Endothelial cell of umbilical vein (primary cell): ENCODE data around the gene SNX30. TPM values are rescaled to one million over a fixed set of nuclear protein-coding genes. Genes with fewer than 3 reads are reported as not detected.

Experiments
- BruUV-seq: library from RNA; stranded (reverse); fragments of 400-500 nt; replicated peaks from 2 replicates; lab custom pipeline; 2021; lab: Mats Ljungman, UMichigan
- CTCF ChIA-PET: fragments of 300-600, 350-600 bp; sonication (Branson Sonifier 250); formaldehyde crosslinking; loops from one replicate; lab custom pipeline; 2021; ENCODE audit warnings: antibody characterized with exemption, inconsistent platforms; lab: Charles Lee
- POLR2A ChIA-PET: fragments of 300-600, 350-600 bp; sonication (Branson Sonifier 250); formaldehyde crosslinking; loops from one replicate; lab custom pipeline; 2021; ENCODE audit warnings: antibody characterized with exemption, inconsistent platforms; lab: Charles Lee
- DNase-seq: peaks from one replicate; pipeline ENCODE4 v3.0.0-alpha.2; 2011; ENCODE audit warnings: low read depth, low spot score
- FAIRE-seq: peaks from 2 replicates; lab custom pipeline; 2011; peaks lifted over from hg19 to GRCh38; lab: Jason Lieb, UNC
- H2AFZ ChIP-seq: 2 replicates; pipeline ENCODE4 v1.6.0; 2012; ENCODE audit warnings: low read depth, low read length, control low read depth, inconsistent platforms
- H3K27ac ChIP-seq: 2 replicates; pipeline ENCODE4 v1.5.1; 2011; ENCODE audit warnings: low read depth, mild to moderate bottlenecking, control low read depth, low read length, moderate library complexity; ENCODE audit not compliant: insufficient read depth
- H3K27me3 ChIP-seq, 2 experiments: 2 replicates each; pipeline versions ENCODE4 v1.6.0 to v1.6.1; 2011; ENCODE audit warnings: low read length in 2 of 2, mixed read lengths in 1 of 2; ENCODE audit not compliant: control insufficient read depth in 2 of 2, insufficient read depth in 2 of 2
- H3K36me3 ChIP-seq, 2 experiments: 2 replicates in 1 of 2; 3 replicates in 1 of 2; pipeline ENCODE4 v1.5.1; 2011; ENCODE audit warnings: low read length in 2 of 2, mild to moderate bottlenecking in 1 of 2, moderate library complexity in 1 of 2; ENCODE audit not compliant: control insufficient read depth in 2 of 2, insufficient read depth in 2 of 2; ENCODE audit errors: extremely low read depth in 1 of 2
- H3K4me1 ChIP-seq: 3 replicates; pipeline ENCODE4 v1.5.1; 2011; ENCODE audit warnings: mild to moderate bottlenecking, low read length; ENCODE audit not compliant: control insufficient read depth, insufficient read depth; ENCODE audit errors: extremely low read depth
- H3K4me2 ChIP-seq: 2 replicates; pipeline ENCODE4 v1.6.1; 2011; ENCODE audit warnings: low read length, control low read depth, mixed read lengths; ENCODE audit not compliant: insufficient read depth
- H3K4me3 ChIP-seq, 3 experiments: fragments of 200-600 bp in 1 of 3; sonication (generic), shearing (Covaris generic) in 1 of 3; replicated peaks in 1 of 3; 2 replicates each; pipeline ENCODE4 v1.5.1; 2011 to 2016; ENCODE audit warnings: control low read depth in 3 of 3, low read length in 3 of 3, mild to moderate bottlenecking in 2 of 3, inconsistent platforms in 1 of 3, low read depth in 1 of 3, moderate library complexity in 1 of 3; ENCODE audit not compliant: insufficient read depth in 1 of 3
- H3K79me2 ChIP-seq: 2 replicates; pipeline ENCODE4 v1.6.0; 2012; ENCODE audit warnings: low read length, inconsistent platforms; ENCODE audit not compliant: control insufficient read depth, insufficient read depth
- H3K9ac ChIP-seq: replicated peaks from 2 replicates; pipeline ENCODE3; 2011; ENCODE audit warnings: low read length, control low read depth; ENCODE audit not compliant: insufficient read depth; ENCODE audit errors: extremely low read depth
- H3K9me1 ChIP-seq: replicated peaks from 3 replicates; pipeline ENCODE4 v1.6.0; 2011; ENCODE audit warnings: mild to moderate bottlenecking, low read length; ENCODE audit not compliant: control insufficient read depth, insufficient read depth; ENCODE audit errors: extremely low read depth
- H3K9me3 ChIP-seq: replicated peaks from 2 replicates; pipeline ENCODE4 v1.5.1; 2012; ENCODE audit warnings: low read length, inconsistent platforms; ENCODE audit not compliant: control insufficient read depth, insufficient read depth
- H4K20me1 ChIP-seq: replicated peaks from 2 replicates; pipeline ENCODE3; 2011; ENCODE audit warnings: mild to moderate bottlenecking, low read length; ENCODE audit not compliant: control insufficient read depth, insufficient read depth; ENCODE audit errors: extremely low read depth
- EZH2 ChIP-seq: IDR thresholded peaks from 2 replicates; pipeline ENCODE4 v1.6.1; 2012; ENCODE audit warnings: borderline replicate concordance, low read depth, mild to moderate bottlenecking, moderate library complexity, low read length, inconsistent platforms; ENCODE audit not compliant: severe bottlenecking
- FOS ChIP-seq: IDR thresholded peaks from 2 replicates; pipeline ENCODE4 v1.6.1; 2011; ENCODE audit warnings: mild to moderate bottlenecking, low read length, moderate library complexity, borderline replicate concordance; ENCODE audit not compliant: insufficient read depth
- GATA2 ChIP-seq: IDR thresholded peaks from 2 replicates; pipeline ENCODE4 v1.7.0; 2011; ENCODE audit warnings: low read depth, mild to moderate bottlenecking, moderate library complexity, mixed read lengths, low read length; ENCODE audit not compliant: insufficient read length, insufficient read depth
- JUN ChIP-seq: IDR thresholded peaks from 2 replicates; pipeline ENCODE4 v1.6.1; 2011; ENCODE audit warnings: borderline replicate concordance, low read depth; ENCODE audit not compliant: insufficient read length, insufficient read depth
- MYC ChIP-seq: IDR thresholded peaks from one replicate; pipeline ENCODE4 v1.6.1; 2011; ENCODE audit warnings: mild to moderate bottlenecking, low read depth, low read length
- POLR2A ChIP-seq: IDR thresholded peaks from 2 replicates; pipeline ENCODE4 v1.6.1; 2012; ENCODE audit warnings: low read depth, mild to moderate bottlenecking, control low read depth, low read length
- POLR2AphosphoS5 ChIP-seq: IDR thresholded peaks from 2 replicates; pipeline ENCODE4 v1.6.1; 2012; ENCODE audit warnings: low read depth, mild to moderate bottlenecking, control low read depth, low read length, moderate library complexity; ENCODE audit not compliant: insufficient read depth
- dilution Hi-C: fragments of 300-500 bp; cut with MboI; formaldehyde crosslinking; loops from one replicate; pipeline ENCODE4 v1.15.0; 2019; ENCODE audit warnings: low sequenced_read_pairs; ENCODE audit not compliant: extremely low pct_ligation_motif_present
- intact Hi-C: fragments of 100-400 bp; cut with micrococcal nuclease; formaldehyde crosslinking; loops from one replicate; pipeline ENCODE4 v1.10.0; 2022
- polyA plus RNA-seq, 4 experiments: library from polyadenylated mRNA; depleted of rRNA in 3 of 4; stranded (reverse) in 3 of 4; unstranded in 1 of 4; fragments of >200 nt; gene quantifications; 2 replicates each; pipeline versions ENCODE4 v1.2.1 to v1.2.3, GENCODE V29; 2011 to 2012; ENCODE audit warnings: missing spikeins in 1 of 4
- total RNA-seq: library from RNA; stranded (reverse); gene quantifications from 2 replicates; pipeline ENCODE4 v1.2.3, GENCODE V29; 2021
- TF ChIP-seq, protein P1 (sequence below), 2 donors: IDR thresholded peaks; 1 replicate in 1 of 2; 2 replicates in 1 of 2; pipeline ENCODE4 v1.5.1; 2011; ENCODE audit warnings: low read length in 2 of 2, mild to moderate bottlenecking in 2 of 2, moderate library complexity in 2 of 2, control low read depth in 1 of 2, inconsistent platforms in 1 of 2, low read depth in 1 of 2; ENCODE audit not compliant: insufficient read depth in 1 of 2; ENCODE audit errors: extremely low read depth in 1 of 2
- TF ChIP-seq, protein P2 (sequence below): IDR thresholded peaks from 2 replicates; pipeline ENCODE4 v1.6.1; 2011; ENCODE audit not compliant: insufficient read depth, insufficient read length

The SNX30 gene
- total and polyA plus RNA-seq, 2 donors (not counting 3 experiments of a cell fraction or from before 2014, with no cell fraction given): 2.8 to 6.3 TPM

DNA sequence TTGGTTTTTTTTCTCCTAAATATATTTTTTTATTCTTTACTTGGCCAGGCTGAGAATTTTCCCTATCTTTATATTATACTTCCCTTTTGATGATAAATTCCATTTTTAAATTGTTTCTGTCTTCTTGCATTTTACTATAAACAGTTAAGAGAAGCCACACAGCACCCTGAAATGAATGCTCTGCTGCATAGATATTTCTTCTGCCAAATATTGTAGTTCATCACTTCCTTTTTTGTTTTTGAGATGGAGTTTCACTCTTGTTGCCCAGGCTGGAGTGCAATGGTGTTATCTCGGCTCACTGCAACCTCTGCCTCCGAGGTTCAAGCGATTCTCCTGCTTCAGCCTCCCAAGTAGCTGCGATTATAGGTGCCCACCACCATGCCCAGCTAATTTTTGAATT, 24.1 kb upstream of the SNX30 start:
- dilution Hi-C loops (no loop called here), intact Hi-C loops (no loop called here)
- Histone ChIP-seq H3K4me2 (no peak overlapping the region), H3K36me3 (no peaks in the 10 kb centered on the region), H4K20me1 (no peaks in the 10 kb centered on the region), H3K9me1 (no peaks in the 10 kb centered on the region), H3K27ac (no peak overlapping the region), H3K4me1 (no peaks in the 10 kb centered on the region), H3K27me3 (peaks cover 0 to 2% of the 10 kb centered on the region in 2 experiments), H3K79me2 (no peaks in the 10 kb centered on the region), H3K9ac (no peak overlapping the region), H2AFZ (no peak overlapping the region), H3K4me3 (no peak overlapping the region), H3K9me3 (no peaks in the 10 kb centered on the region)
- no peak for FAIRE-seq
- CTCF ChIA-PET: no interaction called here
- TF ChIP-seq MYC: no peak
- no peak for TF ChIP-seq EZH2
- TF ChIP-seq, protein P1, sequence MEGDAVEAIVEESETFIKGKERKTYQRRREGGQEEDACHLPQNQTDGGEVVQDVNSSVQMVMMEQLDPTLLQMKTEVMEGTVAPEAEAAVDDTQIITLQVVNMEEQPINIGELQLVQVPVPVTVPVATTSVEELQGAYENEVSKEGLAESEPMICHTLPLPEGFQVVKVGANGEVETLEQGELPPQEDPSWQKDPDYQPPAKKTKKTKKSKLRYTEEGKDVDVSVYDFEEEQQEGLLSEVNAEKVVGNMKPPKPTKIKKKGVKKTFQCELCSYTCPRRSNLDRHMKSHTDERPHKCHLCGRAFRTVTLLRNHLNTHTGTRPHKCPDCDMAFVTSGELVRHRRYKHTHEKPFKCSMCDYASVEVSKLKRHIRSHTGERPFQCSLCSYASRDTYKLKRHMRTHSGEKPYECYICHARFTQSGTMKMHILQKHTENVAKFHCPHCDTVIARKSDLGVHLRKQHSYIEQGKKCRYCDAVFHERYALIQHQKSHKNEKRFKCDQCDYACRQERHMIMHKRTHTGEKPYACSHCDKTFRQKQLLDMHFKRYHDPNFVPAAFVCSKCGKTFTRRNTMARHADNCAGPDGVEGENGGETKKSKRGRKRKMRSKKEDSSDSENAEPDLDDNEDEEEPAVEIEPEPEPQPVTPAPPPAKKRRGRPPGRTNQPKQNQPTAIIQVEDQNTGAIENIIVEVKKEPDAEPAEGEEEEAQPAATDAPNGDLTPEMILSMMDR (IDR thresholded peaks at IDR 0.05; ENCODE audit: extremely low read depth in 1 of 2, insufficient read depth in 1 of 2, low read depth in 1 of 2, low read length in 2 of 2): no peak
- no peak for TF ChIP-seq JUN
- no peak for TF ChIP-seq POLR2AphosphoS5
- no peak for TF ChIP-seq GATA2
- TF ChIP-seq, protein P2, sequence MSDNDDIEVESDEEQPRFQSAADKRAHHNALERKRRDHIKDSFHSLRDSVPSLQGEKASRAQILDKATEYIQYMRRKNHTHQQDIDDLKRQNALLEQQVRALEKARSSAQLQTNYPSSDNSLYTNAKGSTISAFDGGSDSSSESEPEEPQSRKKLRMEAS: no peak
- no peak for TF ChIP-seq POLR2A
- no peak for TF ChIP-seq FOS
- no peak for DNase-seq
- POLR2A ChIA-PET: no interaction called here
- BruUV-seq: no TSS peak
